Cardiac muscle cell (in vitro differentiated cells and primary cell): ENCODE measurements around the gene ZNF195. TPM values are rescaled to one million over a fixed set of nuclear protein-coding genes. Genes with fewer than 3 reads are reported as not detected.
"Not testable (repeated sequence)": the region's sequence is repeated elsewhere in the genome, so short reads cannot be mapped to it uniquely, and the experiment has no call there.

Experiments
- DNase-seq, 2 donors: peaks; one replicate each; pipeline versions ENCODE4 v3.0.0 to v3.0.0-alpha.2; 2010 to 2017; ENCODE audit warnings: low read depth in 1 of 2, low spot score in 1 of 2
- H3K27ac ChIP-seq: fragments of 200-600 bp; sonication (generic); 2 replicates; pipeline ENCODE4 v1.5.1; 2016
- H3K27me3 ChIP-seq: fragments of 200-600 bp; sonication (generic); 2 replicates; pipeline ENCODE4 v1.6.0; 2016; ENCODE audit warnings: control low read depth
- H3K36me3 ChIP-seq: fragments of 200-600 bp; sonication (generic); 2 replicates; pipeline ENCODE4 v1.5.1; 2016; ENCODE audit warnings: control low read depth
- H3K4me1 ChIP-seq: fragments of 200-600 bp; sonication (generic); 2 replicates; pipeline ENCODE4 v1.8.1; 2017; ENCODE audit warnings: low read depth, mild to moderate bottlenecking, mixed run types
- H3K4me3 ChIP-seq: fragments of 200-600 bp; sonication (generic); 2 replicates; pipeline ENCODE4 v1.5.1; 2016; ENCODE audit warnings: mild to moderate bottlenecking
- H3K9me3 ChIP-seq: fragments of 200-600 bp; sonication (generic); 2 replicates; pipeline ENCODE4 v1.5.1; 2017; ENCODE audit warnings: low read depth, mild to moderate bottlenecking, control low read depth
- polyA plus RNA-seq: library from polyadenylated mRNA; unstranded; fragments of >200 nt; fragmentation: Nextera tagmentation; extraction: Ambion mirVana; gene quantifications from 2 replicates; pipeline ENCODE4 v1.2.1, GENCODE V29; 2016
- total RNA-seq: library from RNA; depleted of rRNA; stranded (reverse); fragments of >200 nt; gene quantifications from 2 replicates; pipeline ENCODE4 v1.2.3, GENCODE V29; 2016

Gene ZNF195
- total and polyA plus RNA-seq, 2 experiments from 2014 or later, result 35.1 to 35.5 TPM

DNA sequence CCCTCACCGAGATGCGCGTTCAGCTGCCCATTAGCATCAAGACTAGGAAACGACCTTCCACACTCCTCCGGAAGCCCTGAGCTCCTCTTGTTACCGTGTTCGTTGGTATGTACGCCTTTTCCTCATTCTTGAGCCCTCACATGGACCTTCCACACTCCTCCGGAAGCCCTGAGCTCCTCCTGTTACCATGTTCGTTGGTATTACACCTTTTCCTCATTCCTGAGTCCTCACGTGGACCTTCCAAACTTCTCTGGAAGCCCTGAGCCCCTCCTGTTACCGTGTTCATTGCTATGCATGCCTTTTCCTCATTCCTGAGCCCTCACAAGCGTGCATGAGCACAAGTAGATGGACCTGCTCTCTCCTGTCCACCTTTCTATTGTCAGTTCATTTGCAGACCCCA is 52.5 kb downstream of the ZNF195 start:
- DNase-seq, H3K36me3 ChIP-seq, H3K4me1 ChIP-seq: not testable (repeated sequence)

DNA sequence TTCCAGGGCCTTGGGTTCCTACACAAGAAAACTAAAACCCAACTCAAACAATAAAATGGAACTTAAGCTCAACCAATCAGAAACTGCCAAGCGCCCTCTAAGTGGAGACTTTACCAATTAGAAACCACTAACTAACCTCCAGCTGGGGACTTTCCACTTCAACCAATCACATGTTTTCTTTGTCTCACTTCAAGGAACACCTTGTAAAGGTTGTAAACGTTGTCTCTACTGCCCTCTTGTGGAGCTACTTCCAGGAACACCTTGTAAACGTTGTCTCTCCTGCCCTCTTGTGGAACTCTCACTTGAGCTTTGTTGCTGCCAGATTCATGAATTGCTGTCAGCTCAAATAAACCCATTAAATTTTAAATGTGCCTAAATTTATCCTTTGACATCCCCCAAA is 54.2 kb downstream of the ZNF195 start:
- H3K4me3 ChIP-seq, H3K4me1 ChIP-seq, DNase-seq, H3K27ac ChIP-seq, H3K9me3 ChIP-seq, H3K36me3 ChIP-seq, H3K27me3 ChIP-seq: not testable (repeated sequence)

More for the DNA sequence above, 52.5 kb downstream of the ZNF195 start:
- not testable (repeated sequence) for H3K9me3 ChIP-seq, H3K27me3 ChIP-seq, H3K4me3 ChIP-seq, H3K27ac ChIP-seq

Other genes with a start within 250 kb of the ZNF195 start
- 29.4 and 33.9 TPM in 2 replicates for gene OSBPL5, start 213.8 kb downstream of the ZNF195 start, total RNA-seq
- gene OSBPL5, start 213.8 kb downstream of the ZNF195 start, polyA plus RNA-seq, result 19.3 and 20.9 TPM in 2 replicates
- not detected in 2 replicates for gene MRGPRG, start 160.3 kb downstream of the ZNF195 start, total RNA-seq
- not detected in 2 replicates for gene MRGPRG, start 160.3 kb downstream of the ZNF195 start, polyA plus RNA-seq
- gene MRGPRE, start 146.7 kb downstream of the ZNF195 start, total RNA-seq, result not detected in 2 replicates
- gene MRGPRE, start 146.7 kb downstream of the ZNF195 start, polyA plus RNA-seq, result not detected in 2 replicates